ENCODE measurements around the gene AHCTF1. TPM values are rescaled to one million over a fixed set of nuclear protein-coding genes. Genes with fewer than 3 reads are reported as not detected.

The AHCTF1 gene
- total RNA-seq, 1 donor from 2014 or later, result 44.0 TPM

DNA sequence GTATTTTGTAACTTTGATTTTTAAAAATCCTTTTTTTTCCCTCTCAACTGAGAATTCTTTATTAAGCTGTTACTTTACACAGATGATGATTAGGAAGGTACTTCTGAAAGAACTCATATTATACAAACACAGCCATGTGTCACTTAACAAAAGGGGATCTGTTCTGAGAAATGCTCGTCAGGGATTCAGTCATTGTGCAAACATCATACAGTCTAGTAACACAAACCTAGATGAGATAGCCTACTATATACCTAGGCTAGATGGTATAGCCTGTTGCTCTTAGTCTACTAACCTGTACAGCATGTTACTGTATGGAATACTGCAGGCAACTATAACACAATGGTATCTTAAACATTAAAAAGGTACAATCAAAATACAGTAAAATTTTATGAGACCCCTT lies 24.9 kb downstream of the AHCTF1 start:
- no peaks in the 10 kb centered on the region for H3K27me3 ChIP-seq (ENCODE audit: insufficient read depth, low read length)
- Mint-ChIP-seq H3K36me3 (ENCODE audit: low read depth, unreplicated experiment) (peaks cover 19% of the 10 kb centered on the region), H3K27ac (ENCODE audit: unreplicated experiment) (no peak overlapping the region), H3K27me3 (ENCODE audit: low read depth, unreplicated experiment) (no peaks in the 10 kb centered on the region), H3K4me3 (ENCODE audit: unreplicated experiment) (no peak overlapping the region), H3K4me1 (ENCODE audit: low read depth, unreplicated experiment) (no peaks in the 10 kb centered on the region), H3K9me3 (ENCODE audit: unreplicated experiment) (no peaks in the 10 kb centered on the region)
- no peak overlapping the region for H3K4me3 ChIP-seq (ENCODE audit: insufficient read depth, low read depth, low read length)
- peaks cover 24% of the 10 kb centered on the region for H3K79me2 ChIP-seq (ENCODE audit: insufficient read depth, low read length)
- H3K36me3 ChIP-seq (ENCODE audit: insufficient read depth, low read length), result peaks cover 42% of the 10 kb centered on the region
- TF ChIP-seq EZH2 (IDR thresholded peaks at IDR 0.05; ENCODE audit: insufficient read depth, low read length), result no peak
- TF ChIP-seq, protein P1, sequence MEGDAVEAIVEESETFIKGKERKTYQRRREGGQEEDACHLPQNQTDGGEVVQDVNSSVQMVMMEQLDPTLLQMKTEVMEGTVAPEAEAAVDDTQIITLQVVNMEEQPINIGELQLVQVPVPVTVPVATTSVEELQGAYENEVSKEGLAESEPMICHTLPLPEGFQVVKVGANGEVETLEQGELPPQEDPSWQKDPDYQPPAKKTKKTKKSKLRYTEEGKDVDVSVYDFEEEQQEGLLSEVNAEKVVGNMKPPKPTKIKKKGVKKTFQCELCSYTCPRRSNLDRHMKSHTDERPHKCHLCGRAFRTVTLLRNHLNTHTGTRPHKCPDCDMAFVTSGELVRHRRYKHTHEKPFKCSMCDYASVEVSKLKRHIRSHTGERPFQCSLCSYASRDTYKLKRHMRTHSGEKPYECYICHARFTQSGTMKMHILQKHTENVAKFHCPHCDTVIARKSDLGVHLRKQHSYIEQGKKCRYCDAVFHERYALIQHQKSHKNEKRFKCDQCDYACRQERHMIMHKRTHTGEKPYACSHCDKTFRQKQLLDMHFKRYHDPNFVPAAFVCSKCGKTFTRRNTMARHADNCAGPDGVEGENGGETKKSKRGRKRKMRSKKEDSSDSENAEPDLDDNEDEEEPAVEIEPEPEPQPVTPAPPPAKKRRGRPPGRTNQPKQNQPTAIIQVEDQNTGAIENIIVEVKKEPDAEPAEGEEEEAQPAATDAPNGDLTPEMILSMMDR (IDR thresholded peaks at IDR 0.05; ENCODE audit: insufficient read depth, low read depth, low read length), result no peak
- no peak overlapping the region for H3K9ac ChIP-seq (ENCODE audit: low read length)
- H3K4me2 ChIP-seq (ENCODE audit: low read length), result no peak overlapping the region
- H3K9me3 ChIP-seq (ENCODE audit: insufficient read depth, low read depth, low read length), result no peaks in the 10 kb centered on the region
- H3K4me1 ChIP-seq (ENCODE audit: insufficient read depth, low read length), result no peaks in the 10 kb centered on the region
- H4K20me1 ChIP-seq (ENCODE audit: insufficient read depth, low read length), result peaks cover 15% of the 10 kb centered on the region
- no peak for FAIRE-seq
- no peak overlapping the region for H3K27ac ChIP-seq (ENCODE audit: low read depth, low read length)
- no peak overlapping the region for H2AFZ ChIP-seq (ENCODE audit: low read depth, low read length)
- no peak for DNase-seq (ENCODE audit: low read depth)

DNA sequence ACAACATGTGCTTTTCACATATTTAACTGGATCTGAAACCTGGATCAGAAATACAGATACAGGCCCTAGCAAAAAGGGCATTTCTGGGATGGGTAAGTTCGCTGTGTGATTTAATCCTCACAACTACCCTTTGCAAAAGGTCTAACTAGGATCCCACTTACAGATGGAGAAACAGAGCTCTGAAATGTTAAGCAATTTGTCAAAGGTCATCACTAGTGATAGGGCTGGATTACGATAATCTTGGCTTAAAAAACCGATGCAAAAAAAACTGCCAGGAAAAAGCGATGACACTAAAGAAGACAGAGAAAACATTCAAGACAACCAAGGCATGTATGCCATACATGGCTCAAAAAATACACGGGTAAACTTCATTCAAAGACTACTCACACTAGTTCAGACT lies 29.9 kb downstream of the AHCTF1 start:
- Histone ChIP-seq H3K4me1 (ENCODE audit: insufficient read depth, low read length) (no peaks in the 10 kb centered on the region), H4K20me1 (ENCODE audit: insufficient read depth, low read length) (peaks cover 13% of the 10 kb centered on the region), H3K9me3 (ENCODE audit: insufficient read depth, low read depth, low read length) (no peaks in the 10 kb centered on the region), H2AFZ (ENCODE audit: low read depth, low read length) (no peak overlapping the region), H3K27ac (ENCODE audit: low read depth, low read length) (no peak overlapping the region), H3K36me3 (ENCODE audit: insufficient read depth, low read length) (peaks cover 70% of the 10 kb centered on the region), H3K79me2 (ENCODE audit: insufficient read depth, low read length) (peaks cover 13% of the 10 kb centered on the region), H3K4me3 (ENCODE audit: insufficient read depth, low read depth, low read length) (no peak overlapping the region), H3K4me2 (ENCODE audit: low read length) (no peak overlapping the region), H3K9ac (ENCODE audit: low read length) (no peak overlapping the region), H3K27me3 (ENCODE audit: insufficient read depth, low read length) (no peaks in the 10 kb centered on the region)
- no peak for DNase-seq (ENCODE audit: low read depth)
- Mint-ChIP-seq H3K4me3 (ENCODE audit: unreplicated experiment) (no peak overlapping the region), H3K9me3 (ENCODE audit: unreplicated experiment) (no peaks in the 10 kb centered on the region), H3K27me3 (ENCODE audit: low read depth, unreplicated experiment) (no peaks in the 10 kb centered on the region), H3K36me3 (ENCODE audit: low read depth, unreplicated experiment) (peaks cover 20% of the 10 kb centered on the region), H3K27ac (ENCODE audit: unreplicated experiment) (no peak overlapping the region), H3K4me1 (ENCODE audit: low read depth, unreplicated experiment) (no peaks in the 10 kb centered on the region)
- TF ChIP-seq, protein P1 (IDR thresholded peaks at IDR 0.05; ENCODE audit: insufficient read depth, low read depth, low read length), result no peak
- no peak for TF ChIP-seq EZH2 (IDR thresholded peaks at IDR 0.05; ENCODE audit: insufficient read depth, low read length)
- no peak for FAIRE-seq

DNA sequence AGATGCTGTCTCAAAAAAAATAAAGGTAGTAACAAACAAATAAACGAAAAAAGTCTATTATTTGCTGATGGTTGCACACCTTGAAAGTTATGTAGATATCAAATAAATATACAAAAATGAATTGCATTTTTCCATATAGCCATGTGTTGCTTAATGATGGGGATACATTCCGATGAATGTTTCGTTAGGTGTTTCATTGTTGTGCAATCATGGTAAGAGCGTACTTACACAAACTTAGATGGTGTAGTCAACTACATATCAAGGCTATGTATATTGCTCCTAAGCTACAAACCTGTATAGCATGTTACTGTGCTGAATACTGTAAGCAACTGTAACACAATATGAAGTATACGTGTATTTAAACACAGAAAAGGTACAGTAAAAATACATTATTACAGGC lies 34.4 kb downstream of the AHCTF1 start:
- FAIRE-seq, result no peak
- Histone ChIP-seq H3K9ac (ENCODE audit: low read length) (no peak overlapping the region), H3K4me3 (ENCODE audit: insufficient read depth, low read depth, low read length) (no peak overlapping the region), H3K79me2 (ENCODE audit: insufficient read depth, low read length) (peaks cover 11% of the 10 kb centered on the region), H3K9me3 (ENCODE audit: insufficient read depth, low read depth, low read length) (no peaks in the 10 kb centered on the region), H3K4me2 (ENCODE audit: low read length) (no peak overlapping the region), H2AFZ (ENCODE audit: low read depth, low read length) (no peak overlapping the region), H3K4me1 (ENCODE audit: insufficient read depth, low read length) (no peaks in the 10 kb centered on the region), H3K27ac (ENCODE audit: low read depth, low read length) (no peak overlapping the region), H3K27me3 (ENCODE audit: insufficient read depth, low read length) (no peaks in the 10 kb centered on the region), H3K36me3 (ENCODE audit: insufficient read depth, low read length) (peaks cover 64% of the 10 kb centered on the region), H4K20me1 (ENCODE audit: insufficient read depth, low read length) (peaks cover 8% of the 10 kb centered on the region)
- no peak for DNase-seq (ENCODE audit: low read depth)
- Mint-ChIP-seq H3K27ac (ENCODE audit: unreplicated experiment) (no peak overlapping the region), H3K4me1 (ENCODE audit: low read depth, unreplicated experiment) (no peaks in the 10 kb centered on the region), H3K27me3 (ENCODE audit: low read depth, unreplicated experiment) (no peaks in the 10 kb centered on the region), H3K36me3 (ENCODE audit: low read depth, unreplicated experiment) (peaks cover 11% of the 10 kb centered on the region), H3K4me3 (ENCODE audit: unreplicated experiment) (no peak overlapping the region), H3K9me3 (ENCODE audit: unreplicated experiment) (no peaks in the 10 kb centered on the region)
- TF ChIP-seq EZH2 (IDR thresholded peaks at IDR 0.05; ENCODE audit: insufficient read depth, low read length), result no peak
- TF ChIP-seq, protein P1 (IDR thresholded peaks at IDR 0.05; ENCODE audit: insufficient read depth, low read depth, low read length), result no peak
